NCI-H1417 treated with DMSO at 0.1 percent for 48 hours (cell line): Measurements from ENCODE around the gene CYP19A1.
"Not testable (repeated sequence)": the region's sequence is repeated elsewhere in the genome, so short reads cannot be mapped to it uniquely, and the experiment has no call there.

Experiments used
- DNase-seq: peaks from one replicate; lab custom pipeline; 2025; lab: John Stamatoyannopoulos, UW

CYP19A1 gene

GRCh38 chr15:51205050-51205975 is 133.1 kb downstream of the CYP19A1 start:
- DNase-seq, result no peak

GRCh38 chr15:51203797-51204196 is 134.6 kb downstream of the CYP19A1 start:
- DNase-seq, result no peak

- no peak for DNase-seq
Measured at GRCh38 chr15:51202783-51203182, 135.6 kb downstream of the CYP19A1 start.

- DNase-seq, result no peak
Measured at GRCh38 chr15:51201581-51201980, 136.8 kb downstream of the CYP19A1 start.

GRCh38 chr15:51200792-51201191 is 137.6 kb downstream of the CYP19A1 start:
- no peak for DNase-seq

GRCh38 chr15:51199541-51199940 is 138.9 kb downstream of the CYP19A1 start:
- DNase-seq, result no peak

GRCh38 chr15:51198701-51199232 is 139.6 kb downstream of the CYP19A1 start:
- no peak for DNase-seq

- no peak for DNase-seq
Measured at GRCh38 chr15:51195459-51195858, 142.9 kb downstream of the CYP19A1 start.

- no peak for DNase-seq
Measured at GRCh38 chr15:51193979-51194378, 144.4 kb downstream of the CYP19A1 start.

- no peak for DNase-seq
Measured at GRCh38 chr15:51193526-51193925, 144.9 kb downstream of the CYP19A1 start.

GRCh38 chr15:51192521-51193280 is 145.7 kb downstream of the CYP19A1 start:
- no peak for DNase-seq

GRCh38 chr15:51191766-51192165 is 146.6 kb downstream of the CYP19A1 start:
- DNase-seq, result no peak

- no peak for DNase-seq
Measured at GRCh38 chr15:51191072-51191670, 147.2 kb downstream of the CYP19A1 start.

- DNase-seq, result no peak
Measured at GRCh38 chr15:51190424-51191068, 147.8 kb downstream of the CYP19A1 start.

GRCh38 chr15:51189669-51190385 is 148.6 kb downstream of the CYP19A1 start:
- no peak for DNase-seq

GRCh38 chr15:51188791-51189190 is 149.6 kb downstream of the CYP19A1 start:
- not testable (repeated sequence) for DNase-seq

GRCh38 chr15:51186891-51187290 is 151.5 kb downstream of the CYP19A1 start:
- DNase-seq, result no peak

- DNase-seq, result no peak
Measured at GRCh38 chr15:51186181-51186705, 152.2 kb downstream of the CYP19A1 start.

GRCh38 chr15:51185213-51186159 is 152.9 kb downstream of the CYP19A1 start:
- DNase-seq, result no peak

- DNase-seq, result no peak
Measured at GRCh38 chr15:51184627-51185026, 153.8 kb downstream of the CYP19A1 start.
